Measurements from ENCODE around the gene GZF1.

GZF1 gene

GRCh38 chr20:23367770-23368169 is 5.8 kb downstream of the GZF1 start:
- in situ Hi-C loops (cut with MboI; ENCODE audit: low sequenced_read_pairs), result no loop called here

GRCh38 chr20:23368316-23369071 is 6.5 kb downstream of the GZF1 start:
- in situ Hi-C loops (cut with MboI; ENCODE audit: low sequenced_read_pairs), result no loop called here

GRCh38 chr20:23369072-23369823 is 7.3 kb downstream of the GZF1 start:
- in situ Hi-C loops (cut with MboI; ENCODE audit: low sequenced_read_pairs), result no loop called here

- in situ Hi-C loops (cut with MboI; ENCODE audit: low sequenced_read_pairs), result no loop called here
These were observed 8.3 kb downstream of the GZF1 start for GRCh38 chr20:23370274-23370673.

- in situ Hi-C loops (cut with MboI; ENCODE audit: low sequenced_read_pairs), result no loop called here
These were observed 8.9 kb downstream of the GZF1 start for GRCh38 chr20:23370873-23371272.

GRCh38 chr20:23371496-23371895 is 9.5 kb downstream of the GZF1 start:
- in situ Hi-C loops (cut with MboI; ENCODE audit: low sequenced_read_pairs), result no loop called here

- in situ Hi-C loops (cut with MboI; ENCODE audit: low sequenced_read_pairs), result no loop called here
These were observed 12.5 kb downstream of the GZF1 start for GRCh38 chr20:23374441-23374840.

- in situ Hi-C loops (cut with MboI; ENCODE audit: low sequenced_read_pairs), result no loop called here
These were observed 13.8 kb downstream of the GZF1 start for GRCh38 chr20:23375827-23376226.

- in situ Hi-C loops (cut with MboI; ENCODE audit: low sequenced_read_pairs), result no loop called here
These were observed 17.8 kb downstream of the GZF1 start for GRCh38 chr20:23379772-23380171.

- in situ Hi-C loops (cut with MboI; ENCODE audit: low sequenced_read_pairs), result no loop called here
These were observed 19.9 kb downstream of the GZF1 start for GRCh38 chr20:23381876-23382275.

- in situ Hi-C loops (cut with MboI; ENCODE audit: low sequenced_read_pairs), result no loop called here
These were observed 24.5 kb downstream of the GZF1 start for GRCh38 chr20:23386304-23387117.

- in situ Hi-C loops (cut with MboI; ENCODE audit: low sequenced_read_pairs), result no loop called here
These were observed 25.1 kb downstream of the GZF1 start for GRCh38 chr20:23387118-23387443.

GRCh38 chr20:23390091-23390774 is 28.3 kb downstream of the GZF1 start:
- in situ Hi-C loops (cut with MboI; ENCODE audit: low sequenced_read_pairs), result no loop called here

- in situ Hi-C loops (cut with MboI; ENCODE audit: low sequenced_read_pairs), result no loop called here
These were observed 29.8 kb downstream of the GZF1 start for GRCh38 chr20:23391707-23392310.

GRCh38 chr20:23393996-23394775 is 32.2 kb downstream of the GZF1 start:
- in situ Hi-C loops (cut with MboI; ENCODE audit: low sequenced_read_pairs), result no loop called here

GRCh38 chr20:23396950-23397627 is 35.1 kb downstream of the GZF1 start:
- in situ Hi-C loops (cut with MboI; ENCODE audit: low sequenced_read_pairs), result no loop called here

GRCh38 chr20:23397961-23398360 is 36.0 kb downstream of the GZF1 start:
- in situ Hi-C loops (cut with MboI; ENCODE audit: low sequenced_read_pairs), result no loop called here

GRCh38 chr20:23399568-23400241 is 37.7 kb downstream of the GZF1 start:
- in situ Hi-C loops (cut with MboI; ENCODE audit: low sequenced_read_pairs), result no loop called here

- in situ Hi-C loops (cut with MboI; ENCODE audit: low sequenced_read_pairs), result no loop called here
These were observed 39.1 kb downstream of the GZF1 start for GRCh38 chr20:23401051-23401450.
